Natural killer cell (primary cell): Measurements from ENCODE around the gene ANXA5. TPM values are rescaled to one million over a fixed set of nuclear protein-coding genes. Genes with fewer than 3 reads are reported as not detected.

Experiments
- ATAC-seq, 3 donors: fragments of 150-1000 bp in 2 of 3; fragments of 200-7000 bp in 1 of 3; cut with Tn5 transposase; 1 replicate in 1 of 3; 2 replicates in 2 of 3; pipeline ENCODE4 v1.10.0; 2021; ENCODE audit warnings: mild to moderate bottlenecking in 2 of 3, moderate library complexity in 2 of 3
- DNase-seq, 2 donors: peaks; one replicate each; pipeline versions ENCODE4 v3.0.0 to v3.0.0-alpha.2; 2013 to 2021; ENCODE audit warnings: mixed read lengths in 1 of 2
- H3K27ac ChIP-seq: one replicate; pipeline ENCODE4 v1.5.1; 2013; ENCODE audit warnings: mild to moderate bottlenecking, low read length
- H3K27me3 ChIP-seq: one replicate; pipeline ENCODE4 v1.6.1; 2013; ENCODE audit warnings: low read length; ENCODE audit not compliant: control insufficient read depth, insufficient read depth
- H3K36me3 ChIP-seq: one replicate; pipeline ENCODE4 v1.6.1; 2013; ENCODE audit warnings: low read length; ENCODE audit not compliant: control insufficient read depth, insufficient read depth
- H3K4me1 ChIP-seq: one replicate; pipeline ENCODE4 v1.6.1; 2013; ENCODE audit warnings: low read length; ENCODE audit not compliant: control insufficient read depth, insufficient read depth
- H3K4me3 ChIP-seq: one replicate; pipeline ENCODE4 v1.5.1; 2013; ENCODE audit warnings: low read length
- H3K9me3 ChIP-seq: one replicate; pipeline ENCODE4 v1.6.1; 2013; ENCODE audit warnings: low read length; ENCODE audit not compliant: control insufficient read depth, insufficient read depth
- H3K27ac Mint-ChIP-seq, 2 donors: one replicate each; pipeline ENCODE4 v1.8.0; 2022; ENCODE audit warnings: mild to moderate bottlenecking in 2 of 2, mixed read lengths in 2 of 2, moderate library complexity in 1 of 2
- H3K27me3 Mint-ChIP-seq, 2 donors: one replicate each; pipeline ENCODE4 v1.8.0; 2022; ENCODE audit warnings: low read depth in 2 of 2, mixed read lengths in 2 of 2
- H3K36me3 Mint-ChIP-seq: one replicate; pipeline ENCODE4 v1.8.0; 2022; ENCODE audit warnings: mixed read lengths
- H3K4me1 Mint-ChIP-seq, 2 donors: one replicate each; pipeline ENCODE4 v1.8.0; 2022; ENCODE audit warnings: mixed read lengths in 2 of 2
- H3K4me3 Mint-ChIP-seq: one replicate; pipeline ENCODE4 v1.8.0; 2022; ENCODE audit warnings: mild to moderate bottlenecking, moderate library complexity, mixed read lengths
- H3K9me3 Mint-ChIP-seq, 2 donors: one replicate each; pipeline ENCODE4 v1.8.0; 2022; ENCODE audit warnings: mixed read lengths in 2 of 2
- CTCF ChIP-seq: fragments of 200-600 bp; IDR thresholded peaks from one replicate; pipeline ENCODE4 v1.8.0; 2022; ENCODE audit warnings: antibody characterized with exemption
- WGBS: methylation state at CpG from one replicate; pipeline ENCODE4 v1.1.7; 2013; ENCODE audit warnings: missing lambda C conversion rate; ENCODE audit not compliant: insufficient coverage; 5-methylcytosine and 5-hydroxymethylcytosine counted together
- intact Hi-C: fragments of 100-400 bp; cut with micrococcal nuclease; formaldehyde crosslinking; loops from one replicate; pipeline ENCODE4 v1.14.2; 2022
- total RNA-seq, 4 donors: library from RNA; stranded (reverse); fragments of 120-200 nt in 1 of 4; gene quantifications; one replicate each; pipeline versions ENCODE4 v1.2.3 to v1.2.4, GENCODE V29; 2013 to 2022

ANXA5 gene
- total RNA-seq, 3 donors from 2014 or later (not counting 1 experiment from before 2014, with no cell fraction given): 24.9 to 74.4 (median 33.1) TPM

GRCh38 chr4:121717680-121718237 lies 21.0 kb upstream of the ANXA5 start:
- no peak for TF ChIP-seq CTCF
- Mint-ChIP-seq H3K27me3 (peaks cover 32 to 51% of the 10 kb centered on the region in 2 donors), H3K4me1 (no peaks in the 10 kb centered on the region), H3K27ac (no peak overlapping the region), H3K9me3 (no peaks in the 10 kb centered on the region), H3K4me3 (no peak overlapping the region), H3K36me3 (no peaks in the 10 kb centered on the region)
- Histone ChIP-seq H3K27ac (no peak overlapping the region), H3K27me3 (peaks cover 3% of the 10 kb centered on the region), H3K4me1 (no peaks in the 10 kb centered on the region), H3K4me3 (no peak overlapping the region), H3K36me3 (no peaks in the 10 kb centered on the region), H3K9me3 (no peaks in the 10 kb centered on the region)
- ATAC-seq (no peak), DNase-seq (no peak)
- WGBS: 71% methylated on average over 4 of the region's 4 CpGs
- intact Hi-C loops: no loop called here

DNA sequence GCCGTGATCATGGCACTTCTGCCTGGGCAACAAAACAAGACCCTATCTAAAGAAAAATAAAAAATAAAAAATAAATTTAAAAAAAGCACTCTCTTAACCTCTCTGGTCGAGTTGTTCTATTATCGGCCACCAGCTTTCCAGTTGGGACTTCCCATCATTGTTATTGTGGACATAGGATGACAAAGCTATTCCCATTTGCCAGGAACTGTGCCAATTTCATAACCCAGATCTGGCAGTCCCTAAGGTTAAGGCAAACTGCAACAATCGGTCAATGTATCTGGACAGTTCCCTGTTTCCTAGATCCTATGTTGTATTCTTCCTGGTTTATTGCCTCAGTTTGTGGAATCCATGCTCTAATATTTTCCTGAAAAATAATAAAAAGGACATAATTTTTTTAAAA lies 17.8 kb upstream of the ANXA5 start:
- Mint-ChIP-seq H3K27ac (no peak overlapping the region), H3K4me1 (peaks cover 0 to 9% of the 10 kb centered on the region in 2 donors), H3K27me3 (peaks cover 50 to 74% of the 10 kb centered on the region in 2 donors), H3K36me3 (no peaks in the 10 kb centered on the region), H3K4me3 (no peak overlapping the region), H3K9me3 (no peaks in the 10 kb centered on the region)
- H3K9me3 ChIP-seq: no peaks in the 10 kb centered on the region
- no peak for TF ChIP-seq CTCF
- no peaks in the 10 kb centered on the region for H3K36me3 ChIP-seq
- peaks cover 20% of the 10 kb centered on the region for H3K27me3 ChIP-seq
- H3K4me3 ChIP-seq: no peak overlapping the region
- H3K27ac ChIP-seq: no peak overlapping the region
- no peak for ATAC-seq
- H3K4me1 ChIP-seq: peaks cover 5% of the 10 kb centered on the region
- DNase-seq: no peak
- intact Hi-C loops: no loop called here
- 97% methylated on average over 3 of the region's 4 CpGs for WGBS

DNA sequence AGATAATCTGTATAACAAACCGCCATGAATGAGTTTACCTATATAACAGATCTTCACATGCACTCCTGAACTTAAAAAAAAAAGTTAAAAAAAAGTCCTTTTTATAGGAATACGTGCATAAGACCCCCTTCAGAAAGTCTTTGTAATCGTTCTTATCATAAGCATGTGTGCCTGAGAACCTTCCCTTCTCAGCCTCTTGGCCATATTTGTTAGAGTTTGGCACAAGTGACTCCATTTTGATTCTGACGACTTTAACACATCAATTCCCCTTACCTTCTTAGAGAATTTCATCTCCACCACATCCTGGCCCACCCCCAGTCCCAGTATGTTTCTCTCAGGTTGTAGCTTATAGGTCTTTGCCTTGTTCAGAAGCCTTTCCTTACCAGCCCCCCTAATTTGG lies 16.0 kb upstream of the ANXA5 start:
- no peak for TF ChIP-seq CTCF
- Mint-ChIP-seq H3K36me3 (no peaks in the 10 kb centered on the region), H3K9me3 (no peaks in the 10 kb centered on the region), H3K4me1 (peaks cover 15 to 22% of the 10 kb centered on the region in 2 donors), H3K27ac (no peak overlapping the region), H3K4me3 (no peak overlapping the region), H3K27me3 (peaks cover 56 to 84% of the 10 kb centered on the region in 2 donors)
- 89% methylated on average over 4 of the region's 4 CpGs for WGBS
- no peak overlapping the region for H3K4me3 ChIP-seq
- DNase-seq (no peak), ATAC-seq (no peak)
- H3K27me3 ChIP-seq: peaks cover 29% of the 10 kb centered on the region
- H3K4me1 ChIP-seq: peaks cover 5% of the 10 kb centered on the region
- no peaks in the 10 kb centered on the region for H3K36me3 ChIP-seq
- H3K9me3 ChIP-seq: no peaks in the 10 kb centered on the region
- intact Hi-C loops: no loop called here
- no peak overlapping the region for H3K27ac ChIP-seq
